Ishikawa (cell line): ENCODE data around the gene TLX2.

Source experiments
- CREB1 ChIP-seq: IDR thresholded peaks from 2 replicates; pipeline ENCODE4 v1.6.1; 2012; ENCODE audit warnings: low read depth
- EGR1 ChIP-seq: IDR thresholded peaks from 2 replicates; pipeline ENCODE4 v1.6.1; 2012
- EP300 ChIP-seq: IDR thresholded peaks from 2 replicates; pipeline ENCODE4 v1.6.1; 2012; ENCODE audit warnings: borderline replicate concordance
- MAX ChIP-seq: IDR thresholded peaks from 2 replicates; pipeline ENCODE4 v1.6.1; 2012
- NFIC ChIP-seq: IDR thresholded peaks from 2 replicates; pipeline ENCODE4 v1.6.1; 2012
- RAD21 ChIP-seq: IDR thresholded peaks from 2 replicates; pipeline ENCODE4 v1.6.1; 2012; ENCODE audit warnings: low read depth
- REST ChIP-seq: IDR thresholded peaks from 2 replicates; pipeline ENCODE4 v1.6.1; 2012; ENCODE audit warnings: low read depth, mild to moderate bottlenecking
- TAF1 ChIP-seq: IDR thresholded peaks from 2 replicates; pipeline ENCODE4 v1.6.1; 2012; ENCODE audit warnings: low read depth, mild to moderate bottlenecking
- TCF12 ChIP-seq: IDR thresholded peaks from 2 replicates; pipeline ENCODE4 v1.6.1; 2012; ENCODE audit warnings: low read depth
- TEAD4 ChIP-seq: IDR thresholded peaks from 2 replicates; pipeline ENCODE4 v1.6.1; 2012
- USF1 ChIP-seq: IDR thresholded peaks from 2 replicates; pipeline ENCODE4 v1.6.1; 2012
- YY1 ChIP-seq: IDR thresholded peaks from 2 replicates; pipeline ENCODE4 v1.6.1; 2012; ENCODE audit warnings: low read depth

- TF ChIP-seq REST: no peak
- TF ChIP-seq NFIC: no peak
- 0 out of 2 replicates have a peak, but pooled peaks have one; percentile 10 for TF ChIP-seq EP300
- peak; percentile 34; the same call in 1 of the 2 replicates for TF ChIP-seq TCF12
- TF ChIP-seq MAX: peak; percentile 46; the same call in 1 of the 2 replicates
- TF ChIP-seq RAD21: no peak; the same call in 1 of the 2 replicates
- peak; percentile 21; the same call in 1 of the 2 replicates for TF ChIP-seq TEAD4
- TF ChIP-seq EGR1: no peak
- peak; percentile 36; the same call in 1 of the 2 replicates for TF ChIP-seq YY1
- peak; percentile 34; the same call in 1 of the 2 replicates for TF ChIP-seq TAF1
- TF ChIP-seq CREB1: peak; percentile 99
- peak; percentile 61 for TF ChIP-seq USF1
Measured at GRCh38 chr2:74553892-74554819, 39.9 kb downstream of the TLX2 start, which contains the start of the genes DOK1 and LOXL3.
